ENCODE results near the gene COL24A1. TPM values are rescaled to one million over a fixed set of nuclear protein-coding genes. Genes with fewer than 3 reads are reported as not detected.

The COL24A1 gene
- total and polyA plus RNA-seq, 2 of the 8 experiments (the other 6 are each of a cell fraction or from before 2014, with no cell fraction given), result 0.23 to 1.1 TPM

- Histone ChIP-seq H2BK12ac (ENCODE audit: low read depth, low read length) (no peak overlapping the region), H4K5ac (ENCODE audit: insufficient read length, low read depth, low read length) (no peak overlapping the region), H4K20me1 (replicated peaks in 1 of 2; ENCODE audit: control insufficient read depth in 1 of 2, insufficient read depth in 2 of 2, low read length in 2 of 2) (no peaks in the 10 kb centered on the region), H2BK15ac (ENCODE audit: low read length) (no peak overlapping the region), H3K4me2 (ENCODE audit: insufficient read depth in 1 of 2, low read depth in 2 of 2, low read length in 2 of 2) (no peak overlapping the region), H3K23ac (ENCODE audit: insufficient read length) (no peak overlapping the region), H2BK20ac (ENCODE audit: low read length) (no peak overlapping the region), H3K79me1 (ENCODE audit: low read depth, low read length) (no peaks in the 10 kb centered on the region), H3K4me1 (replicated peaks in 1 of 4; ENCODE audit: control insufficient read depth in 3 of 4, insufficient read depth in 4 of 4, low read length in 3 of 4) (no peaks in the 10 kb centered on the region), H3K36me3 (ENCODE audit: control insufficient read depth in 2 of 4, insufficient read depth in 4 of 4, low read length in 3 of 4) (no peaks in the 10 kb centered on the region), H2BK120ac (replicated peaks; ENCODE audit: low read depth, low read length) (no peak overlapping the region), H3K23me2 (ENCODE audit: low read depth, low read length) (no peaks in the 10 kb centered on the region), H3K9me3 (ENCODE audit: insufficient read depth in 2 of 2, low read depth in 1 of 2, low read length in 1 of 2) (peaks cover 0 to 6% of the 10 kb centered on the region in 2 experiments; a peak in 1 of 4 replicates), H2AFZ (ENCODE audit: low read length) (peak overlapping the region; percentile 11; the same call in 1 of the 2 replicates), H3K14ac (ENCODE audit: insufficient read length) (no peak overlapping the region), H4K91ac (replicated peaks; ENCODE audit: insufficient read length, low read length) (no peak overlapping the region), H3K56ac (replicated peaks; ENCODE audit: insufficient read length, low read depth, low read length) (no peak overlapping the region), H3K9ac (replicated peaks in 1 of 4; ENCODE audit: extremely low read depth in 1 of 4, low read depth in 3 of 4, low read length in 3 of 4) (no peak overlapping the region), H2BK5ac (ENCODE audit: low read depth, low read length) (no peak overlapping the region), H3K27me3 (replicated peaks in 1 of 4; ENCODE audit: control insufficient read depth in 3 of 4, extremely low read depth in 1 of 4, insufficient read depth in 3 of 4, low read length in 3 of 4) (no peaks in the 10 kb centered on the region), H3K4ac (replicated peaks; ENCODE audit: insufficient read length, low read depth, low read length) (no peak overlapping the region), H4K8ac (ENCODE audit: extremely low read depth, insufficient read depth, low read length) (no peak overlapping the region), H3K79me2 (ENCODE audit: control insufficient read depth in 1 of 2, insufficient read depth in 2 of 2, low read length in 2 of 2) (no peaks in the 10 kb centered on the region), H3K18ac (ENCODE audit: extremely low read depth, low read length) (no peak overlapping the region), H3K4me3 (ENCODE audit: extremely low read depth in 1 of 4, insufficient read depth in 2 of 4, low read depth in 3 of 4, low read length in 4 of 4) (no peak overlapping the region), H3K27ac (ENCODE audit: low read depth, low read length) (no peak overlapping the region), H2AK5ac (ENCODE audit: low read depth, low read length) (no peak overlapping the region)
- no peak for TF ChIP-seq POU5F1 (IDR thresholded peaks at IDR 0.05; ENCODE audit: low read depth, low read length)
- TF ChIP-seq NANOG (IDR thresholded peaks at IDR 0.05; ENCODE audit: insufficient read depth, low read depth, low read length, poor library complexity, severe bottlenecking), result no peak
- TF ChIP-seq RNF2 (IDR thresholded peaks at IDR 0.05; ENCODE audit: borderline replicate concordance, low read depth, low read length, missing control alignments, poor library complexity, severe bottlenecking), result no peak
- no peak for TF ChIP-seq SUZ12 (IDR thresholded peaks at IDR 0.05; ENCODE audit: low read length)
- TF ChIP-seq JUN (IDR thresholded peaks at IDR 0.05; ENCODE audit: low read depth, low read length), result no peak
- no peak for TF ChIP-seq CHD2 (IDR thresholded peaks at IDR 0.05; ENCODE audit: low read length)
- FAIRE-seq (no peak), DNase-seq (ENCODE audit: low read depth in 1 of 2, low spot score in 2 of 2) (no peak)
- ChIA-PET POLR2A (ENCODE audit: partially characterized antibody) (no interaction called here), CTCF (ENCODE audit: partially characterized antibody) (interaction anchor here (0.6 kb wide), 2 partner anchors 39 to 279 kb away, joined by 3 read pairs; no protein-coding TSS in a partner anchor)
- 84% methylated on average over 4 of the region's 4 CpGs; no CpG with 5 or more reads in 1 of the 2 experiments for WGBS, 2 experiments (ENCODE audit: extremely low coverage in 1 of 2, insufficient coverage in 1 of 2, insufficient read length in 1 of 2, insufficient replicate concordance in 2 of 2, low coverage in 1 of 2, low lambda C conversion rate in 2 of 2, missing lambda C conversion rate in 1 of 2)
Observed at GRCh38 chr1:86114816-86115400, 41.7 kb downstream of the COL24A1 start.

Measured in H1 (cell line).